Hepatocyte (in vitro differentiated cells): Measurements from ENCODE around the gene CCDC93. TPM values are rescaled to one million over a fixed set of nuclear protein-coding genes. Genes with fewer than 3 reads are reported as not detected.

Experiments
- DNase-seq: peaks from one replicate; pipeline ENCODE4 v3.0.0-alpha.2; 2016; ENCODE audit warnings: low spot score
- H2AFZ ChIP-seq: fragments of 200-600 bp; sonication (generic); 2 replicates; pipeline ENCODE4 v1.6.0; 2016; ENCODE audit warnings: antibody characterized with exemption, mild to moderate bottlenecking
- H3K27ac ChIP-seq: fragments of 200-600 bp; sonication (generic); 2 replicates; pipeline ENCODE4 v1.5.1; 2016; ENCODE audit warnings: mild to moderate bottlenecking
- H3K27me3 ChIP-seq: fragments of 200-600 bp; sonication (generic); 2 replicates; pipeline ENCODE4 v1.6.1; 2016
- H3K36me3 ChIP-seq: fragments of 200-600 bp; sonication (generic); replicated peaks from 2 replicates; pipeline ENCODE4 v1.5.1; 2016; ENCODE audit warnings: low read depth; ENCODE audit not compliant: insufficient read depth
- H3K4me1 ChIP-seq: fragments of 200-600 bp; sonication (generic); 2 replicates; pipeline ENCODE4 v1.5.1; 2016; ENCODE audit warnings: mild to moderate bottlenecking, moderate library complexity; ENCODE audit not compliant: insufficient read depth
- H3K4me2 ChIP-seq: fragments of 200-600 bp; sonication (generic); 2 replicates; pipeline ENCODE4 v1.6.0; 2016
- H3K4me3 ChIP-seq: fragments of 200-600 bp; sonication (generic); 2 replicates; pipeline ENCODE4 v1.5.1; 2016; ENCODE audit warnings: mild to moderate bottlenecking
- H3K79me2 ChIP-seq: fragments of 200-600 bp; sonication (generic); 2 replicates; pipeline ENCODE4 v1.6.0; 2017; ENCODE audit warnings: mild to moderate bottlenecking
- H3K9me2 ChIP-seq: fragments of 200-600 bp; sonication (generic); replicated peaks from 2 replicates; pipeline ENCODE4 v1.6.0; 2017; ENCODE audit warnings: mild to moderate bottlenecking; ENCODE audit not compliant: insufficient read depth
- H3K9me3 ChIP-seq: fragments of 200-600 bp; sonication (generic); 2 replicates; pipeline ENCODE4 v1.5.1; 2016; ENCODE audit warnings: low read depth, mild to moderate bottlenecking
- H4K20me1 ChIP-seq: fragments of 200-600 bp; sonication (generic); 2 replicates; pipeline ENCODE4 v1.6.0; 2016; ENCODE audit warnings: mild to moderate bottlenecking; ENCODE audit not compliant: insufficient read depth, poor library complexity, severe bottlenecking
- EZH2 ChIP-seq: fragments of 200-600 bp; sonication (generic); IDR thresholded peaks from 2 replicates; pipeline ENCODE4 v1.6.1; 2016; ENCODE audit warnings: antibody characterized with exemption, mild to moderate bottlenecking, borderline replicate concordance
- EZH2phosphoT487 ChIP-seq: fragments of 200-600 bp; sonication (generic); IDR thresholded peaks from one replicate; pipeline ENCODE4 v1.6.1; 2018; ENCODE audit warnings: antibody characterized with exemption, mild to moderate bottlenecking, low read depth, moderate library complexity; ENCODE audit not compliant: unreplicated experiment, severe bottlenecking
- WGBS: methylation state at CpG from one replicate; pipeline ENCODE4 v1.1.6; 2016; ENCODE audit warnings: low lambda C conversion rate; ENCODE audit errors: missing lambda C conversion rate; 5-methylcytosine and 5-hydroxymethylcytosine counted together
- polyA plus RNA-seq: library from polyadenylated mRNA; unstranded; fragments of >200 nt; fragmentation: Nextera tagmentation; extraction: Ambion mirVana; gene quantifications from 2 replicates; pipeline ENCODE4 v1.2.1, GENCODE V29; 2016
- total RNA-seq: library from RNA; depleted of rRNA; stranded (reverse); fragments of >200 nt; gene quantifications from 2 replicates; pipeline ENCODE4 v1.2.3, GENCODE V29; 2014
- TF ChIP-seq, protein P1 (sequence below): fragments of 200-600 bp; sonication (generic); IDR thresholded peaks from 2 replicates; pipeline ENCODE4 v1.5.1; 2016; ENCODE audit warnings: antibody characterized with exemption, mild to moderate bottlenecking; ENCODE audit not compliant: poor library complexity

The CCDC93 gene
- total and polyA plus RNA-seq, 2 experiments from 2014 or later, result 13.2 to 37.4 TPM

DNA sequence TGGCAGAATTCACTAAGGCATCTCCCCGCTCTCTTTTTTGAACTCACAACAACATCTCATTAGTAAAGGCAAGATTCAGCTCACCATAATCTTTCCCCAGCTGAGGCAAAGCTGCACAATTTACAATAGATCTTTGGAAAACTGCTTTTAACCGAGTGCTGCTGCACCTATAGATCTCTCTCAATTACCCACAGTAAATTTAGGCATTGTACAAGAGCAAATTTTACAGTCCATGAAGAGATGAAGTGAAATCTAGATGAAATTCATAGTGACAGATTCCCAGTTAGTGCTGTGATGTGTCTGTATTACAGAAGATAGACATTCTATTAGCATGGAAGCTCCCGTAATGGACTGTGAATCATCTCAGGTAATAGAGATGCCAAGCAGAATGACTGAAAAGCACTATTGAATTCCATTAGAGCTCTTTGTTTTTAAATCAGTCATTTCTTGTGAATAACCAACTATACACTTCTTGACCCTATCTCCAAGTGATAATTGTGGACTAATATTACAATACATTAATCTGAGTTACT is 38.0 kb upstream of the CCDC93 start:
- Histone ChIP-seq H3K27me3 (no peaks in the 10 kb centered on the region), H3K36me3 (no peaks in the 10 kb centered on the region), H3K9me3 (no peaks in the 10 kb centered on the region), H3K27ac (no peak overlapping the region), H3K4me2 (no peak overlapping the region), H3K79me2 (no peaks in the 10 kb centered on the region), H4K20me1 (no peaks in the 10 kb centered on the region), H3K9me2 (no peaks in the 10 kb centered on the region), H2AFZ (no peak overlapping the region), H3K4me3 (no peak overlapping the region), H3K4me1 (no peaks in the 10 kb centered on the region)
- 88% methylated on average over 3 of the region's 3 CpGs for WGBS
- TF ChIP-seq, protein P1, sequence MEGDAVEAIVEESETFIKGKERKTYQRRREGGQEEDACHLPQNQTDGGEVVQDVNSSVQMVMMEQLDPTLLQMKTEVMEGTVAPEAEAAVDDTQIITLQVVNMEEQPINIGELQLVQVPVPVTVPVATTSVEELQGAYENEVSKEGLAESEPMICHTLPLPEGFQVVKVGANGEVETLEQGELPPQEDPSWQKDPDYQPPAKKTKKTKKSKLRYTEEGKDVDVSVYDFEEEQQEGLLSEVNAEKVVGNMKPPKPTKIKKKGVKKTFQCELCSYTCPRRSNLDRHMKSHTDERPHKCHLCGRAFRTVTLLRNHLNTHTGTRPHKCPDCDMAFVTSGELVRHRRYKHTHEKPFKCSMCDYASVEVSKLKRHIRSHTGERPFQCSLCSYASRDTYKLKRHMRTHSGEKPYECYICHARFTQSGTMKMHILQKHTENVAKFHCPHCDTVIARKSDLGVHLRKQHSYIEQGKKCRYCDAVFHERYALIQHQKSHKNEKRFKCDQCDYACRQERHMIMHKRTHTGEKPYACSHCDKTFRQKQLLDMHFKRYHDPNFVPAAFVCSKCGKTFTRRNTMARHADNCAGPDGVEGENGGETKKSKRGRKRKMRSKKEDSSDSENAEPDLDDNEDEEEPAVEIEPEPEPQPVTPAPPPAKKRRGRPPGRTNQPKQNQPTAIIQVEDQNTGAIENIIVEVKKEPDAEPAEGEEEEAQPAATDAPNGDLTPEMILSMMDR, result no peak
- no peak for TF ChIP-seq EZH2
- no peak for TF ChIP-seq EZH2phosphoT487
- no peak for DNase-seq

DNA sequence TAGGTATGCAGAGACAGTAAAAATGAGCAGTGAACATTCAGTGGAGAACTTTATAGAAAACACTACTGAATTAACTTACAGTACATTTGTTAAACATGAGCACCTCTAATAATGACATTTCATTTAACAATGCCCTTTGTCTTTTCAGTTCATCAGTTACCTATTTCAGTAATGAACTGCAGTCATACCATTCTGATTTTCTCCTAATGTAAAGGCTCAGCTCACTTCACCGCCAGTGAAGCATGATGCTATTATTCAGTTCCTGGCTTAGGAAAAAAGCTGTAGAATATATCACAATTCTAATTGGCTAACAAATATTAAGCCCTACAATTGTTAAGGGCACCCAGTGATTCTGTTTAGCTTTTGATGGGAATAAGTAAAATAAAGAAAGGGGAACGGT is 37.1 kb upstream of the CCDC93 start:
- no peaks in the 10 kb centered on the region for H3K9me2 ChIP-seq
- DNase-seq, result no peak
- H3K27me3 ChIP-seq, result no peaks in the 10 kb centered on the region
- no peak overlapping the region for H3K27ac ChIP-seq
- H4K20me1 ChIP-seq, result no peaks in the 10 kb centered on the region
- no peak overlapping the region for H3K4me2 ChIP-seq
- no peaks in the 10 kb centered on the region for H3K36me3 ChIP-seq
- H3K4me1 ChIP-seq, result no peaks in the 10 kb centered on the region
- no peak overlapping the region for H3K4me3 ChIP-seq
- H2AFZ ChIP-seq, result no peak overlapping the region
- no peaks in the 10 kb centered on the region for H3K79me2 ChIP-seq
- TF ChIP-seq EZH2 (no peak), EZH2phosphoT487 (no peak)
- TF ChIP-seq, protein P1, result no peak
- H3K9me3 ChIP-seq, result no peaks in the 10 kb centered on the region
- 89% methylated on average over 2 of the region's 2 CpGs for WGBS

DNA sequence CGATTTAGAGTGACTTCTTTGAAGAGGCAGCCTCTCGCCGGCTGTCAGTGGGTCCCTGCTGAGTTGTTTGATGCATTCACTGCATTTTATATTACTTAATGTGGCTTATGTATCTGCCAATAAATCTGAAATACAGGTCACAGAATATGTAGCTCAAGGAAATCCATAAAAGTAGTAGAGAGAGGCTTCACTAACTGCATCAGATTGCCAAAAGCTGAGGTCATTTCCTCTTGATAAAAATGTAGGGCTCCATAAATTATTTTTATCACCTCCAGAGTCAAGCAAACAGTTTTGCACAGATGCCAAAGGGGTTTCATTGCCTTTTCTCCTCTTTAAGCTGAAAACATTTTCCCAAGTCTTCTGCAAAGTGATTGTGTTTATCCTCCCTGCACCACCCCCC is 36.5 kb upstream of the CCDC93 start:
- Histone ChIP-seq H3K4me2 (no peak overlapping the region), H4K20me1 (no peaks in the 10 kb centered on the region), H3K36me3 (no peaks in the 10 kb centered on the region), H3K9me3 (no peaks in the 10 kb centered on the region), H3K4me3 (no peak overlapping the region), H3K27ac (no peak overlapping the region), H3K27me3 (no peaks in the 10 kb centered on the region), H3K4me1 (no peaks in the 10 kb centered on the region), H2AFZ (no peak overlapping the region), H3K79me2 (no peaks in the 10 kb centered on the region), H3K9me2 (no peaks in the 10 kb centered on the region)
- 59% methylated on average over 3 of the region's 3 CpGs for WGBS
- DNase-seq, result no peak
- TF ChIP-seq EZH2 (no peak), EZH2phosphoT487 (no peak)
- TF ChIP-seq, protein P1, result no peak

DNA sequence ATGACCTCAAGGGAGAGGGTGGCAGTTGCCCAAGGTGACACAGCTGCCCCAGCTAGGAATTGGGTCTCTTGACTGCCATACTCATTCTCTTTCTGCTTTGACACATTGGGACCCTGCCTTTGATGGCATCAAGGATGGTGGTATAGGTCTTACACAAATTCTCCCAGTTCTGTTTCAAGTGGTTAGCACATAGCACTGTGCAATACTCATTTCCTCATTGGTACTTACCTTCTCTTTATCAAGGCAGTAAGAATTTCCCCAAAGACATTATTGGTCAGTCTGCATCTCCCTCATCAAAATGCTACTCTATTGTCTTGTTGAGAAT is 35.9 kb upstream of the CCDC93 start:
- H3K4me2 ChIP-seq, result no peak overlapping the region

More for the DNA sequence above, 35.9 kb upstream of the CCDC93 start:
- Histone ChIP-seq H3K36me3 (no peaks in the 10 kb centered on the region), H3K9me3 (no peaks in the 10 kb centered on the region), H3K27ac (no peak overlapping the region), H3K79me2 (no peaks in the 10 kb centered on the region), H3K4me1 (no peaks in the 10 kb centered on the region), H4K20me1 (no peaks in the 10 kb centered on the region), H3K27me3 (no peaks in the 10 kb centered on the region), H3K9me2 (no peaks in the 10 kb centered on the region), H2AFZ (no peak overlapping the region), H3K4me3 (no peak overlapping the region)
- TF ChIP-seq EZH2 (no peak), EZH2phosphoT487 (no peak)
- TF ChIP-seq, protein P1, result no peak
- DNase-seq, result no peak
